Measurements from ENCODE around the gene MAPK8IP3.
"Not testable (repeated sequence)": the region's sequence is repeated elsewhere in the genome, so short reads cannot be mapped to it uniquely, and the experiment has no call there.

MAPK8IP3 gene

DNA sequence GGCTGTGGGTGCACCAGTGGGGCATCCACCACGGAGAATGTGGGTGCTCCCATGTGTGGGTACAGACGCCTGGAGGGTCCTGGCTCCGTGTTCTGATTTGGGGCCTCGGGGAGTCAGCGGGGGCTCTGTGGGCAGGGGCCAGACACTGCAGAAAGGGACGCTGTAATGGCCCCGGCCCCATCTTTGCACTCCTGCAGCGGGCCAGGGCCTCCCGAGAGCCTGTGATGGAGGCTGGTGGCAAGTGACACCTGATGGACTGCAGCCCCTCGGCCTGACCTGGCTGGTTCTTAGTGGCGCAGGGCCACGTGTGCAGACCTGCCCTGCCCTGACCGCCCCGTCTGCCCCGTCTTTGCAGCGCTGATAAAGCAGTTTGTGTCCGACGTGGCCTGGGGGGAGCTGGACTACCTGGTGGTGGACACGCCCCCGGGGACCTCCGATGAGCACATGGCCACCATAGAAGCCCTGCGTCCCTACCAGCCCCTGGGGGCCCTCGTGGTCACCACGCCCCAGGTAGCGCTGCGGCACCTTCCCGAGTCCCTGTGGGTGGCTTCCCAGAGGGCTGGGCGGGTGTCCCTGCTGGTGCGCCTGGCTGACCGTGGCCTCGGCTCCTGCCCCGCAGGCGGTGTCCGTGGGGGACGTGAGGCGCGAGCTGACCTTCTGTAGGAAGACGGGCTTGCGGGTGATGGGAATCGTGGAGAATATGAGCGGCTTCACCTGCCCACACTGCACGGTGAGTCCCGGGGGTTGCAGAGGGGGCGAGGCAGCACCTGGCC lies 81.5 kb downstream of the MAPK8IP3 start:
- DNase-seq (ENCODE audit: low read depth) = no peak

GRCh38 chr16:1788095-1788707 lies 82.2 kb downstream of the MAPK8IP3 start:
- DNase-seq (ENCODE audit: low read depth) = no peak

DNA sequence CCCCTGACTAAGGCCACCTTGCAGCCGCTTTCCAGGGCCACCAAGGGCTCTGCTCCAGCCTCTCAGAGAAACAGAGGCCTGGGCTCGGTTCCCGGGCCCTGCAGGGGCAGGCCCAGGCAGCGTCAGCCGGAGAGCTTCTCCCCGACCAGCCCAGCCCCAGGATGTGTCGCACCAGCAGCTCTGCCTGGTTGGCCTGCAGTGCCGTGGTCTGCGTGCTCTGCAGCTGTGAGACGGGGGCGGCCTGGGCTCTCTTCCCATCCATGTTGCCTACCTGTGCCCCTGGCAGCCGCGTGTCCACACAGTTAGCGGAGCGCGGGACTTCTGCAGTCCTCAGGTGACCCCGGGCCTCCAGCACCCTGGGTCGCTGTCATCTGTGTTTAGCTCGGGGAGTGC lies 82.7 kb downstream of the MAPK8IP3 start:
- DNase-seq (ENCODE audit: low read depth) = no peak

DNA sequence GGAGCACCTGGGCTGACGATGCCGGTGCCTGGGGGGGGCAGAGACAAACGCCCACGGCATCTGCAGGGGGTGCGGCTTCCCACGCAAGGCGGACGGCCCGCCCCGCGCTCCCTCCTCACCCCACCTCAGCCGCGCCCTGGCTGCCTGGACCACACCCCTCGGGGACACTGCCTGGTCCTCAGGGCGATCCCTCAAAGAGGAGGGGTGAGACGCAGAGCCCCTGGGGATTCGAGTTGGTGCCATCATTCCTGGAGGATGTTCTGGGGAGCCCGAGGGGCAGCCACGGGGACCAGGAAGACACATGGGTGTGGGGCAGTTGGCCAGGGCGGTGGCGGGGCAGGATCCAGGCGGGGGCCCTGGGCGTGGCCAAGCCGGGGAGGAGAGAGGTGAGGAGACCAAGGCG lies 83.6 kb downstream of the MAPK8IP3 start:
- DNase-seq (ENCODE audit: low read depth) = no peak

DNA sequence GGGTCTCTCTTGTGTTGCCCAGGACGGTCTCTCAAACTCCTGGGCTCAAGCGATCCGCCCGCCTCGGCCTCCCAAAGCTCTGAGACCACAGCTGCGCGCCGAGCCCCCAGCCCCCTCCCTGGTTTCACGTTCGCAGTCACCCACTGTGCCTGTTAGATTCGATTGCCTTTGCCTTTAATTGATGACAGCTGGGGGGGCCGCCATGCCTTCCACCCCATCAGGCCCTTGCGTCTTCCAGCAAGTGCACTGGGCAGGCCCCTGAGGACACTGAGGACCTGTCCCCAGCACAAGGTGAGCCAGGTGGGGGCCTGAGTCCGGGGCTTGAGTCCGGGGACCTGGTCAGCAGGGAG lies 84.2 kb downstream of the MAPK8IP3 start:
- no peak for DNase-seq (ENCODE audit: low read depth)

DNA sequence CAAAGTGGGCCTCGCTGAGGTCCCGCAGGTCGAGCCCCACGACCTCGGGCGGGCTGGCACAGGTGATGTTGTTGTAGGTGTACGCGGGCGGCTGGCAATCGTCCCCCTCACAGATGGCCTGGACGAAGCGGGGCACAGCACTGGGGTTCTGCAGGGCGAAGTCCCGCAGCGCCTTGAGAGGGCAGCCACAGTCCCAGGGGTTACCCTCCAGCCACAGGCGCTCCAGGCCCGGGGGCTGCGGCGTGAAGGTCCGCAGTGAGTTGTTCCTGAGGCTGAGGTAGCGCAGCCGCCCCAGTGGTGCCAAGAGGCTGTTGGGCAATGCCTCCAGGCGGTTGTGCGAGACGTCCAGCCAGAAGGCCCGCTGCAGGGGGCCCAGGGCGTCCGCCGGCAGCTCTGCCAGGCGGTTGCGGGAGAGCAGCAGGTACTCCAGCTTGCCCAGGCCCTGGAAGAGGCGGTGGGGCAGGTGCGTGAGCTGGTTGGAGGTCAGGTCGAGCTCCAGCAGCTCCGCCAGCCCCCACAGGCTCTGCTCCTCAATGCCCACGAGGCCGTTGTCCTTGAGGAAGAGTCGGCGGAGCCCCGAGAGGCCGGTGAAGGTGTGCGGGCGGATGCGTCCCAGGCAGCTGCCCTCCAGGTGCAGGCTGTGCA lies 84.7 kb downstream of the MAPK8IP3 start:
- DNase-seq (ENCODE audit: low read depth) = no peak

GRCh38 chr16:1791256-1791942 lies 85.4 kb downstream of the MAPK8IP3 start:
- DNase-seq (ENCODE audit: low read depth) = no peak

GRCh38 chr16:1791943-1792812 lies 86.2 kb downstream of the MAPK8IP3 start:
- DNase-seq (ENCODE audit: low read depth) = no peak

DNA sequence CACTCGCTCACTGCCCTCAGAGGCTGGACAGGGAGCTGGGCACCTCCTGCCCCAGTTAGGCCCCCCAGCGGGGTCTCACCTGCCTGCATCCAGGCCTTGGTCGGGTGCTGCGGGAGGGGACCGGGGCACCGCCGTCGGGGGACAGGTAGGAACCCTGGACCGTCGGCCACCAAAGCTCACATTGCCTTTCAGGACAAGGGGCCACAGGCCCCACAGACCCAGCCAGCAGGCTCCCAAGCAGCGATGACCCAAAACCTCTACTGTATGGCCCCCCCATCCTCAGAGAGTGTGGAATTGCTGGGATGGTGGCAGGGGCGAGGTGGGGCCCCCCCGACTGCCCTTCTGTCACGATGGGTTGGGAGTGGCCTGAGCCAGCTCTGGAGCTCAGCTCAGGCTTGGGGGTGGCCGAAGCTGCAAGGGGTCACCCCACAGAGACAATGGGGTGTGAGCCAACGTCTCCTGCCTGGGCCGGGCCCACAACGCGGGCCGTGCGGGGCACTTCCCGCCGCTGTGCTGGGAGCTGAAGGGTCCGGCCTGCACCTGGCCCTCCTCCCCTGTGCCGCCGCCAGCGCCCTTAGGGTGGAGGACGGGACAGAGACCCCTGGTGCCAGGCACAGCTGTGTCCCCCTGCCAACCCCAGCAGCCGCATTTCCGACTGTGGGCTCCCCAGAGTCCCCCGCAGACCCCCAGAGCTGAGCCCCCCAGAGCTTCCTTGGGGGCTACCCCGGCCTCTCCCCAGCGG lies 87.0 kb downstream of the MAPK8IP3 start:
- no peak for DNase-seq (ENCODE audit: low read depth)

DNA sequence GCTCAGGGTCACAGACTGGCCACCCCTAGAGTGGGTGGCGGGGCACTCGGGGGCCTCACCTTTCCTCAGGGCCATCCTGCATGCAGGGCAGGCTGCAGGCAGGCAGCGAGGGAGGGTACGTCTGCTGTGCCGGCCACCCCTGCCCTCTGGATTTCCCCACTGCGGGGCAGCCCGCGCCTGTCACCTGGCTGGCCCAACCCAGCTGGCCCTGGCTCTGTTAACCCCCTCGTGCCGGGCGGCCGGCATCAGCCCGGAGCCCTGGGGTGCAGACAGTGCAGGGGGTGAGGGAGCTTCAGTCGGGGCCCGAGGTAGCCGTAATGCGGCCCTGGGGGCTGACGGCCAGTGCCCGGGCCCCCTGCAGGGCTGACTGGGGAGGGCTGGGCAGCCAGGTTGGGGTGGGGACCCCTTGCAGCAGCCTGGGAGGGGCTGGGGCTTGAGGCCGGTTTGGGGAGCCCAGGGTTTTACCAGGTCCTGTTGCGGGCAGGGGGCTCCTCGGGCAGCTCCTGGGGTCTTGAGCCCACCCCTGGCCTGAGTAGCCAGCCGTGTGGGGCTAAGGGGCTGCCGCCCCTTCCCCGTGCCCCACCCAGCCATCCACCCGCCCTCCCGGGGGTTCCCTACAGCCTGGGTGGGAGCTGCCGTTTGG lies 87.7 kb downstream of the MAPK8IP3 start, which contains the start of gene IGFALS:
TSS of gene IGFALS (minus strand) at position 128 of the 643 bp plus-strand sequence. CDS start at position 75, 53 bp downstream.
- DNase-seq (ENCODE audit: low read depth) = no peak

- DNase-seq (ENCODE audit: low read depth) = no peak
Measured at GRCh38 chr16:1794221-1794871, 88.4 kb downstream of the MAPK8IP3 start.

DNA sequence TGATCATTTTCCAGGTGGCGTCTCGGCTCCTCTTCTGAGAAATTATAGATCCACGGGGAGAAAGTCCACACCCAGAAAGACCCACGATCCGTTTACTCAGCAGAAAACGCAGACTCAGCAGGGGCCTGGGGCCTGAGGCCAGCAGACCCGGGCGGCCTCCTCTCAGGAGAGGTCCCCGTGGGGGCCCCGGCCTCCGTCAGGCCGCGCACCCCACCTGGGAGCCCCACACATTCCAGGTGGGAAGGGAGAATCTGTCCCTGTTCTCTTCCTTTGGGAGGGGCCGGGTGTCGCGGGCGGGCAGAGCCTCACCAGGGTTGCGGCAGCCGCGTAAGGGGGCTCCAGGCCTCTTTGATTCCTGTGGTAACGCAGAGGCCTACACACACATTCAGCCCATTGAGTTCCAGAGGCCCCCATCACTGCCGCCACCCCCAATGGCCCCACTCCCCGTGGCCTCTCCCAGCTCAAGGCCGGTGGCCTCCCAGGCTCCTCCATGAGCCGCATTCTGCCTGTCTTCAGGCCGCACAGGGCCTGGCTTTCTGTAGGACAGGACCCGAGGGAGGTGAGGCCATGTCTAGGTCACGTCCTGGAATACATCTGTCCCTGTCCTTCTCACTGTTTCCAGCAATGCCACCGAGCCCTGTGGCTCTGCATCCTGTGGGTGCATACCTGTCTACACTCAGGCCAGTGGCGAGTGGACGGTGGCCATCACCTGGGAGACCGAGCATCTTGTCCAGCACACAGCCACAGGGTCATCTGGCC lies 89.1 kb downstream of the MAPK8IP3 start:
- no peak for DNase-seq (ENCODE audit: low read depth)

- DNase-seq (ENCODE audit: low read depth) = not testable (repeated sequence)
Measured at GRCh38 chr16:1799263-1799662, 93.3 kb downstream of the MAPK8IP3 start.

DNA sequence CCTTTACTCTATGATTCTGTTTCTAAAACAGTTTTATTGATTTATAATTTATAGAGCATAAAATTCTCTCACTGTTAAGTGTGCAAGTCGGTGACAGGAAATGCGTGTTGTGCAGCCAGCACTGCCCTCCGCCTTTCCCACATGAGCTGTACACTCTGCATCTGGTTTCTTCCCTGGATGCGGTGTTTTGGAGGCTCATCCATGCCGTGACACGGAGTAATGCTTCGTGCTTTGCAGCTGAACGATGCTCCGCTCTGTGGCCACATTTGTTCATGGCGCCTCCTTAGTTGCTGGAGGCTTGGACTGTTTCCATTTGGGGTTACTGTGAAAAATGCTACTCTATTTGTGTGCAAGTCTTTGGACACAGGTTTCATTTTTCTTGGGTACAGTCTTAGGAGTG lies 94.7 kb downstream of the MAPK8IP3 start:
- no peak for DNase-seq (ENCODE audit: low read depth)

DNA sequence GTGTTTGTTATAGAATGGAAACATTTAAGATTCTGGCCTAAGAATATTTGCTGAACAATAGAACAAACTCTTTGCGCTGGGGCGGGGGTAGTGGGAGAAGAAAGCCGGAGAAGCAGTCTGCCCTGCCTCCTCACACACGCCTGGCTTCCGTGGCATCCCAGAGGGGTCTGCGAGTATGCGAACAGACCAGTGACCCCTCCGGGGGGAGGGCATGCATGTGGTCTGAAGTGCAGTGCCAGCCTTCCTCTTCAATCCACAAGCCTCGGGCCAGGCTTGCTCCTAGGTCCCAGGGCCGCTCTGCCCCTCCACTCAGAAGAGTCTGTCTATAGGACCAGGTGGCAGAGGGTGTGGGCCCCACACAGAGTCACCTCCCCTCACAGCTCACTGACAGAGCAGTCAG lies 101.6 kb downstream of the MAPK8IP3 start:
- no peak for DNase-seq (ENCODE audit: low read depth)

- DNase-seq (ENCODE audit: low read depth) = no peak
Measured at GRCh38 chr16:1808691-1809090, 102.7 kb downstream of the MAPK8IP3 start.

DNA sequence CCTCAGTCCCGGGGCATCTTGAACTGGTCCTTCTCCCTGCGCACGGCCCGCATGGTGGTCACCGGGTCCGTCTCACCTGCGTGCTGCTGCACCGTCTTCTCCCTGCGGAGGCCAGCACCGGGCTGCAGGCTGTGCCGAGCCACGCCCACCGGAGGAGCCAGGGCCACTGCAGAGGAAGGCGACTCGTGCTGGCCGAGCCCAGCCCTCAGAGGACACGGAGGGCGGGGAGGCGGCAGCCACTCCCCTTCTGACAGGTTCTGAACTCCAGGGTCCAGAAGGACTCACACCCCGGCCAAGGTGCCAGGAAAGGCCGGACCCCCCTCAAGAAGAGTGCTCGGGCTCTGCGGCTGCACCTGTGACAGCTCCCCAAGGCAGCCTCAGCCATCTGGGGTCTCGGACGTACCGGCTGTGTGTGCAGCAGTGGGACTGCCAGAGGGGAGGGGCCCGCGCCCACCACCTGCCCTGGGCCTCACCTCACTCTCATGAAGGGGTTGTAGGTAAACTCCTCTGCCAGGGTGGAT lies 103.3 kb downstream of the MAPK8IP3 start:
- DNase-seq (ENCODE audit: low read depth) = no peak

DNA sequence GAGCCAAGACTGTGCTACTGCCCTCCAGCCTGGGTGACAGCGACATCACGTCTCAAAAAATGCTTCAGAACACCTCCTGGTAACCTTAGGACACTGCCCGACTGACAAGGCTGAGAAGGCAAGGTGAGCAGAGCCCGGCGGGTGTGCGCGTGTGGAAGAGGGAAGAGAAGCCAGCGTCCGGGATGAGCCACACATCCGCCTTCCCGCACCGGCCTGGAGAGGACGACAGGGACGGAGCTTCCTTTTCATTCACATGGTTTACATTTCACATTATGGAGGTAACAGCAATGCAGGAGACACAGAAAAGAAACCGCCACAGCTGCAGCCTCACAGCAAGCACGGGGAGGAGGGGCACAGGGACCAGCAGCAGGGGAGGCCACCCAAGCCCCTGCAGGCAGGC lies 104.1 kb downstream of the MAPK8IP3 start:
- DNase-seq (ENCODE audit: low read depth) = no peak

DNA sequence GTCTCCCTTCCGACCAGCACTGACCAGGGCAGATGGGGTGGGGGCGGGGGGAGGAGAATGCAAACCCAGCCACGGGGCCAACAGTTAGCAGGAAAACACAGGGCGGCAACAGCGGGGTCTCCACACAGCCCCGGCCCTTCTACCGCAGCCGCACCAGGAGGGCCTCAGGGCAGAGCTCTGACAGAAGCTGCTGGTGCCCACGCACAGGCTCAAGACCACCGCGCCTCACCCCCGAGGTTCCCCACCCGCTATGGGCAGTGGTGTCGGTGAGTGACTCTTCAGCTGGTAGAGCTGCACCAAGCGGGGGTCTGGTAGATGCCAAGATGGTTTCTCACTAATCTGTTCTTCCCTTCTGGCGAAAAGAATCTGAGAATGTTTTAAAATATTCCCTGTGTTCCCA lies 104.5 kb downstream of the MAPK8IP3 start:
- no peak for DNase-seq (ENCODE audit: low read depth)

Measured in activated T-helper 9 cell treated with anti-CD3 and anti-CD28 coated beads, Interleukin-2, amount 50 U/mL, for 16 hours (primary cell).